HL-60 (cell line): ENCODE results near the gene GOLM1.

Experiments
- DNase-seq, 2 experiments: peaks; one replicate each; pipeline ENCODE4 v3.0.0-alpha.2; 2010 to 2020; ENCODE audit warnings: low read depth in 1 of 2, low spot score in 1 of 2
- H3K27ac ChIP-seq: fragments of 250-450 bp; sonication (Bioruptor Pico); replicated peaks from 2 replicates; pipeline ENCODE4 v1.5.1; 2020; ENCODE audit warnings: mild to moderate bottlenecking, moderate library complexity
- H3K27me3 ChIP-seq: fragments of 250-450 bp; sonication (Bioruptor Pico); 2 replicates; pipeline ENCODE4 v1.5.1; 2021; ENCODE audit warnings: mild to moderate bottlenecking, moderate library complexity; ENCODE audit not compliant: insufficient read depth, poor library complexity, severe bottlenecking
- H3K4me3 ChIP-seq: replicated peaks from 2 replicates; pipeline ENCODE4 v1.5.1; 2011; ENCODE audit warnings: mild to moderate bottlenecking, control low read depth, low read length; ENCODE audit not compliant: insufficient read depth
- GABPA ChIP-seq: IDR thresholded peaks from 2 replicates; pipeline ENCODE4 v1.6.1; 2012; ENCODE audit warnings: low read depth
- POLR2AphosphoS5 ChIP-seq: IDR thresholded peaks from 2 replicates; pipeline ENCODE4 v1.6.1; 2012; ENCODE audit warnings: low read depth
- SPI1 ChIP-seq: IDR thresholded peaks from 2 replicates; pipeline ENCODE4 v1.6.1; 2012; ENCODE audit warnings: low read depth, mild to moderate bottlenecking, borderline replicate concordance
- TF ChIP-seq, protein P1 (sequence below): IDR thresholded peaks from one replicate; pipeline ENCODE4 v1.5.1; 2011; ENCODE audit warnings: low read length, control low read depth, inconsistent platforms; ENCODE audit not compliant: insufficient read depth
- TF ChIP-seq, protein P2 (sequence below): IDR thresholded peaks from 2 replicates; pipeline ENCODE4 v1.6.1; 2012; ENCODE audit warnings: low read depth; ENCODE audit not compliant: insufficient replicate concordance

GOLM1 gene

DNA sequence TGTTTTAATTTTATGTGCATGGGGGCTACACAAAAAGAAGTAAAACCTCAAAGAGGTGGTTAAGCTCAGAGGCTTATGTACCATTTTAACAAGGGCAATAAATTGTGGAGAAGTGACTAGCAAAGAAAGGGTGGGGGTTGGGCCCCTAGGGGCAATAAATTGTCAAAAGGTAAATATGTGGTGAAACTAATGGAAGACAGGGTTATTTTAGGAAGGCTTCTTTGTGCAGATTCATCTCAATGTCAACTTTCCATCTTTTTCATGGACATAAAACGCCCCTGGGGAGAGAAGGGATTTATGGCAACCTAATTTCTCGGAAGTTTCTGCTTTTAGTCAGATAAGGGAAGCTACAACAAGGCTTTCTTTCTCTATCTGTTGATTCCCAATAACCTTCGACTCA, 42.5 kb upstream of the GOLM1 start:
- Histone ChIP-seq H3K4me3 (no peak overlapping the region), H3K27ac (no peak overlapping the region), H3K27me3 (peaks cover 4% of the 10 kb centered on the region)
- DNase-seq, result no peak
- TF ChIP-seq, protein P1, sequence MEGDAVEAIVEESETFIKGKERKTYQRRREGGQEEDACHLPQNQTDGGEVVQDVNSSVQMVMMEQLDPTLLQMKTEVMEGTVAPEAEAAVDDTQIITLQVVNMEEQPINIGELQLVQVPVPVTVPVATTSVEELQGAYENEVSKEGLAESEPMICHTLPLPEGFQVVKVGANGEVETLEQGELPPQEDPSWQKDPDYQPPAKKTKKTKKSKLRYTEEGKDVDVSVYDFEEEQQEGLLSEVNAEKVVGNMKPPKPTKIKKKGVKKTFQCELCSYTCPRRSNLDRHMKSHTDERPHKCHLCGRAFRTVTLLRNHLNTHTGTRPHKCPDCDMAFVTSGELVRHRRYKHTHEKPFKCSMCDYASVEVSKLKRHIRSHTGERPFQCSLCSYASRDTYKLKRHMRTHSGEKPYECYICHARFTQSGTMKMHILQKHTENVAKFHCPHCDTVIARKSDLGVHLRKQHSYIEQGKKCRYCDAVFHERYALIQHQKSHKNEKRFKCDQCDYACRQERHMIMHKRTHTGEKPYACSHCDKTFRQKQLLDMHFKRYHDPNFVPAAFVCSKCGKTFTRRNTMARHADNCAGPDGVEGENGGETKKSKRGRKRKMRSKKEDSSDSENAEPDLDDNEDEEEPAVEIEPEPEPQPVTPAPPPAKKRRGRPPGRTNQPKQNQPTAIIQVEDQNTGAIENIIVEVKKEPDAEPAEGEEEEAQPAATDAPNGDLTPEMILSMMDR, result no peak
- TF ChIP-seq GABPA (no peak), SPI1 (no peak), POLR2AphosphoS5 (no peak)
- TF ChIP-seq, protein P2, sequence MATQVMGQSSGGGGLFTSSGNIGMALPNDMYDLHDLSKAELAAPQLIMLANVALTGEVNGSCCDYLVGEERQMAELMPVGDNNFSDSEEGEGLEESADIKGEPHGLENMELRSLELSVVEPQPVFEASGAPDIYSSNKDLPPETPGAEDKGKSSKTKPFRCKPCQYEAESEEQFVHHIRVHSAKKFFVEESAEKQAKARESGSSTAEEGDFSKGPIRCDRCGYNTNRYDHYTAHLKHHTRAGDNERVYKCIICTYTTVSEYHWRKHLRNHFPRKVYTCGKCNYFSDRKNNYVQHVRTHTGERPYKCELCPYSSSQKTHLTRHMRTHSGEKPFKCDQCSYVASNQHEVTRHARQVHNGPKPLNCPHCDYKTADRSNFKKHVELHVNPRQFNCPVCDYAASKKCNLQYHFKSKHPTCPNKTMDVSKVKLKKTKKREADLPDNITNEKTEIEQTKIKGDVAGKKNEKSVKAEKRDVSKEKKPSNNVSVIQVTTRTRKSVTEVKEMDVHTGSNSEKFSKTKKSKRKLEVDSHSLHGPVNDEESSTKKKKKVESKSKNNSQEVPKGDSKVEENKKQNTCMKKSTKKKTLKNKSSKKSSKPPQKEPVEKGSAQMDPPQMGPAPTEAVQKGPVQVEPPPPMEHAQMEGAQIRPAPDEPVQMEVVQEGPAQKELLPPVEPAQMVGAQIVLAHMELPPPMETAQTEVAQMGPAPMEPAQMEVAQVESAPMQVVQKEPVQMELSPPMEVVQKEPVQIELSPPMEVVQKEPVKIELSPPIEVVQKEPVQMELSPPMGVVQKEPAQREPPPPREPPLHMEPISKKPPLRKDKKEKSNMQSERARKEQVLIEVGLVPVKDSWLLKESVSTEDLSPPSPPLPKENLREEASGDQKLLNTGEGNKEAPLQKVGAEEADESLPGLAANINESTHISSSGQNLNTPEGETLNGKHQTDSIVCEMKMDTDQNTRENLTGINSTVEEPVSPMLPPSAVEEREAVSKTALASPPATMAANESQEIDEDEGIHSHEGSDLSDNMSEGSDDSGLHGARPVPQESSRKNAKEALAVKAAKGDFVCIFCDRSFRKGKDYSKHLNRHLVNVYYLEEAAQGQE, result no peak

DNA sequence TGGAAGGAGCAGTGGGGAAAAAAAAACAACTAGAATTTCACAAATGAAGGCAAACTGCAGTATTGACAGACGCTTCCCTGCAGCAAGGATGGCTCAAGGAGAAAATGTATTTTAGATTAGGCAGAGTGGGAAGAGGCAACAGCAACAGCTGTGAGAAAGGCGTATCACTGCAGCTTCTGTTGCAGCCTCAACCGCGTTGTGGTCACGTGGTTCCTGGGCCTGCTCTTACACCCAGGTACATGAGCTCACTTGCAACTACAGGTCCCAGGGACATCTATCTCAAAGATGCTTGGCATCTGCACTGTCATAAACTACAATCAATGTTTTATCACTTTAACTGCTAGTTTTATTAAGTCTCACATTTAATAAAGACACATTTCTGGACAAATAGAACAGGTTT, 36.0 kb upstream of the GOLM1 start:
- no peak overlapping the region for H3K27ac ChIP-seq
- no peak overlapping the region for H3K4me3 ChIP-seq
- peaks cover 4% of the 10 kb centered on the region for H3K27me3 ChIP-seq
- TF ChIP-seq POLR2AphosphoS5, result no peak
- no peak for TF ChIP-seq GABPA
- TF ChIP-seq, protein P2, result no peak
- no peak for TF ChIP-seq SPI1
- TF ChIP-seq, protein P1, result no peak
- DNase-seq, result no peak

DNA sequence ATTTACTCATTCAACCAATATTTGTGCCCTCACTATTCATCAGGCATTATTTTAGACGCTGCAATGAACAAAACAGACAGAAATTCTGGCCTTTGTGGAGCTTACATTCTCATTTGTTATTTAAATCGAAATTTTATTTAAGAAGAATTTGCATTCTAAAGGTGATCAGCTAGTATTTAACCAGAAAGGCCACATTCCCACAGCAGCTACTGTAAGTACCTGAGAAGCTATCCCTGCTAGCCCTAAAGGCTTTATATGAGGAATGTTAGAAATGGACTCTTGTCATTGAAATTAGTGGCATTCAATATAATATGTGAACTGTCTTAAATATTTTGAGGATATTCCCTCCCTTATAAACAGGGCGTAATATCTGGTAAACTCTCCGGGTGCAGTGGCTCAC, 35.0 kb upstream of the GOLM1 start:
- Histone ChIP-seq H3K27ac (no peak overlapping the region), H3K27me3 (no peaks in the 10 kb centered on the region), H3K4me3 (no peak overlapping the region)
- no peak for DNase-seq
- TF ChIP-seq, protein P1, result no peak
- TF ChIP-seq, protein P2, result no peak
- TF ChIP-seq GABPA (no peak), POLR2AphosphoS5 (no peak), SPI1 (no peak)
